GM23338 (cell line): ENCODE data around the gene VSTM2B.

Source experiments
- EZH2 ChIP-seq: fragments of 200-600 bp; sonication (generic); IDR thresholded peaks from one replicate; pipeline ENCODE4 v1.8.0; 2017; ENCODE audit warnings: antibody characterized with exemption, mild to moderate bottlenecking, low read depth; ENCODE audit not compliant: unreplicated experiment
- TF ChIP-seq, protein P1 (sequence below): IDR thresholded peaks from one replicate; pipeline ENCODE4 v1.6.1; 2018; ENCODE audit warnings: antibody characterized with exemption; ENCODE audit not compliant: unreplicated experiment
- TF ChIP-seq, protein P2 (sequence below), 2 experiments: fragments of 200-600 bp in 1 of 2; sonication (generic) in 1 of 2; conservative IDR thresholded peaks; 2 replicates each; pipeline versions ENCODE4 v1.5.1 to v1.6.1; 2016 to 2017; ENCODE audit warnings: antibody characterized with exemption in 2 of 2, low read depth in 2 of 2, mild to moderate bottlenecking in 2 of 2, moderate library complexity in 1 of 2

DNA sequence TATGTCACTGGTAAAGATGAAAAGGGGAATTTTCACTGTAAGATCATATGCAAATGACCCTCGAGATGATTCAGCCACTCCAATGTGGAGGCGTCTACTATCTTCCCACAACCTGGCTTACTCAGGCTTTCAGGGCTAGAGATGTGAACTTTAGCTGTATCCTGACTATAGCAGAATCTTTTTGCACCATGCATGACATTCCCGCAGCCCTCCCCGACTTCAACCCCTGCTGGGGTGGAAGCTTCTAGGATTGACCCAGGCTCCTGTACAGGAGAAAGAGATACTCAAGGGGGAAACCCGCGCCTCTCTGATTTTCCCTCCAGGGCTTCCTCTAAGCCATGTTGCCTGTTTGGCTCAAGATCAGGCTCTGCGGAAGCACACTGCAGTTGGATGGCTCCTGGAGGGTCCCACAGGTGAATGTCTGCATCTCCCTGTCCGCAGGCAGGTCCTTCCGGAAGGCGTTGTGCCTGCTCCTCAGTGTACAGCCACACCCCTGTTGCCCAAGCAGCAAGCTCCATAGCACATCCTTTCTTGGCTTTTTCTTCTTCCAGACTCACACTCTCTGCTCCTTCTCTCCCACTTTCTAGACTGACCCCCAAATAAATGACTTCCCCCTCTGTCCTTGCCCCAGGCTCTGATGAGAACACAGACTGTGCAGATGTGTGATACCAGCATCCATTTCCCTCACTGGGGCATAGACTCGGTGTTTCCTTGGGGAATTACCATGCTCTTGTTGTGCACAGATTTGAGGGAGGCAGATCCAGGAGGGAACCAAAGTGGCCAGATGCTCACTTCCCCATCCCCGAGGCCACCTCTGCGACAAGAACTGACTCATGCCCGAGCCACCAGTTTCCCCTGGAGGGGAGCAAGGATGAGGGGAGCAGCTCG lies 51.2 kb downstream of the VSTM2B start:
- TF ChIP-seq, protein P1, sequence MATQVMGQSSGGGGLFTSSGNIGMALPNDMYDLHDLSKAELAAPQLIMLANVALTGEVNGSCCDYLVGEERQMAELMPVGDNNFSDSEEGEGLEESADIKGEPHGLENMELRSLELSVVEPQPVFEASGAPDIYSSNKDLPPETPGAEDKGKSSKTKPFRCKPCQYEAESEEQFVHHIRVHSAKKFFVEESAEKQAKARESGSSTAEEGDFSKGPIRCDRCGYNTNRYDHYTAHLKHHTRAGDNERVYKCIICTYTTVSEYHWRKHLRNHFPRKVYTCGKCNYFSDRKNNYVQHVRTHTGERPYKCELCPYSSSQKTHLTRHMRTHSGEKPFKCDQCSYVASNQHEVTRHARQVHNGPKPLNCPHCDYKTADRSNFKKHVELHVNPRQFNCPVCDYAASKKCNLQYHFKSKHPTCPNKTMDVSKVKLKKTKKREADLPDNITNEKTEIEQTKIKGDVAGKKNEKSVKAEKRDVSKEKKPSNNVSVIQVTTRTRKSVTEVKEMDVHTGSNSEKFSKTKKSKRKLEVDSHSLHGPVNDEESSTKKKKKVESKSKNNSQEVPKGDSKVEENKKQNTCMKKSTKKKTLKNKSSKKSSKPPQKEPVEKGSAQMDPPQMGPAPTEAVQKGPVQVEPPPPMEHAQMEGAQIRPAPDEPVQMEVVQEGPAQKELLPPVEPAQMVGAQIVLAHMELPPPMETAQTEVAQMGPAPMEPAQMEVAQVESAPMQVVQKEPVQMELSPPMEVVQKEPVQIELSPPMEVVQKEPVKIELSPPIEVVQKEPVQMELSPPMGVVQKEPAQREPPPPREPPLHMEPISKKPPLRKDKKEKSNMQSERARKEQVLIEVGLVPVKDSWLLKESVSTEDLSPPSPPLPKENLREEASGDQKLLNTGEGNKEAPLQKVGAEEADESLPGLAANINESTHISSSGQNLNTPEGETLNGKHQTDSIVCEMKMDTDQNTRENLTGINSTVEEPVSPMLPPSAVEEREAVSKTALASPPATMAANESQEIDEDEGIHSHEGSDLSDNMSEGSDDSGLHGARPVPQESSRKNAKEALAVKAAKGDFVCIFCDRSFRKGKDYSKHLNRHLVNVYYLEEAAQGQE, result no peak
- TF ChIP-seq, protein P2, sequence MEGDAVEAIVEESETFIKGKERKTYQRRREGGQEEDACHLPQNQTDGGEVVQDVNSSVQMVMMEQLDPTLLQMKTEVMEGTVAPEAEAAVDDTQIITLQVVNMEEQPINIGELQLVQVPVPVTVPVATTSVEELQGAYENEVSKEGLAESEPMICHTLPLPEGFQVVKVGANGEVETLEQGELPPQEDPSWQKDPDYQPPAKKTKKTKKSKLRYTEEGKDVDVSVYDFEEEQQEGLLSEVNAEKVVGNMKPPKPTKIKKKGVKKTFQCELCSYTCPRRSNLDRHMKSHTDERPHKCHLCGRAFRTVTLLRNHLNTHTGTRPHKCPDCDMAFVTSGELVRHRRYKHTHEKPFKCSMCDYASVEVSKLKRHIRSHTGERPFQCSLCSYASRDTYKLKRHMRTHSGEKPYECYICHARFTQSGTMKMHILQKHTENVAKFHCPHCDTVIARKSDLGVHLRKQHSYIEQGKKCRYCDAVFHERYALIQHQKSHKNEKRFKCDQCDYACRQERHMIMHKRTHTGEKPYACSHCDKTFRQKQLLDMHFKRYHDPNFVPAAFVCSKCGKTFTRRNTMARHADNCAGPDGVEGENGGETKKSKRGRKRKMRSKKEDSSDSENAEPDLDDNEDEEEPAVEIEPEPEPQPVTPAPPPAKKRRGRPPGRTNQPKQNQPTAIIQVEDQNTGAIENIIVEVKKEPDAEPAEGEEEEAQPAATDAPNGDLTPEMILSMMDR (conservative IDR thresholded peaks at IDR 0.05; ENCODE audit: low read depth in 2 of 2), result no peak
- TF ChIP-seq EZH2, result no peak
